Measurements from ENCODE around the gene FEM1C.

FEM1C gene

GRCh38 chr5:115514220-115514619 lies 30.4 kb downstream of the FEM1C start:
- no peaks in the 10 kb centered on the region for H3K27me3 ChIP-seq (ENCODE audit: insufficient read depth, low read length)
- H3K9ac ChIP-seq (ENCODE audit: low read depth, low read length) = no peak overlapping the region
- H3K4me1 ChIP-seq (ENCODE audit: insufficient read depth, low read length) = no peaks in the 10 kb centered on the region
- H3K27ac ChIP-seq (ENCODE audit: low read depth, low read length) = no peak overlapping the region
- H3K4me3 ChIP-seq (ENCODE audit: low read length) = no peak overlapping the region
- WGBS = 87% methylated on average over 5 of the region's 5 CpGs
- H3K36me3 ChIP-seq (ENCODE audit: insufficient read depth, low read length) = no peaks in the 10 kb centered on the region
- H3K9me3 ChIP-seq (ENCODE audit: insufficient read depth, low read depth, low read length) = no peaks in the 10 kb centered on the region

DNA sequence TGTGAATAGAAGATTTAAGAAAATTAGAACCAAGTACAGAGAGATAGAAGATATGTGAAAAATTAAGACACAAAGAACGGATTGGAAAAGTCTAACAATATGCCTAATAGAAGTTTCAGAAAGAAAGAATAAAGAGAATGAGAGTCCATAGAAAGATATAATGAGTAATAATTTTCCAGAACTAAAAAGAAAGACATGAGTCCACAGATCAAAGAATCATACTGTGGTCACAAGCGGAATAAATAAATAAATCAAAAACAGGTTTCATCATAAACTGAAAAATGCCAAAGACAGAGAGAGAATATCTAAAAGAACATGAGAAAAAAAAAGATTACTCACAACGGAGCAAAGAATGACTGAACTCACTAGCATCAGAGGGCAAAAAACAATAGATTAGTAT lies 32.9 kb downstream of the FEM1C start:
- Histone ChIP-seq H3K36me3 (ENCODE audit: insufficient read depth, low read length) (no peaks in the 10 kb centered on the region), H3K27me3 (ENCODE audit: insufficient read depth, low read length) (no peaks in the 10 kb centered on the region), H3K27ac (ENCODE audit: low read depth, low read length) (no peak overlapping the region), H3K9ac (ENCODE audit: low read depth, low read length) (no peak overlapping the region), H3K9me3 (ENCODE audit: insufficient read depth, low read depth, low read length) (no peaks in the 10 kb centered on the region), H3K4me3 (ENCODE audit: low read length) (no peak overlapping the region), H3K4me1 (ENCODE audit: insufficient read depth, low read length) (no peaks in the 10 kb centered on the region)
- 94% methylated on average over 3 of the region's 3 CpGs for WGBS

DNA sequence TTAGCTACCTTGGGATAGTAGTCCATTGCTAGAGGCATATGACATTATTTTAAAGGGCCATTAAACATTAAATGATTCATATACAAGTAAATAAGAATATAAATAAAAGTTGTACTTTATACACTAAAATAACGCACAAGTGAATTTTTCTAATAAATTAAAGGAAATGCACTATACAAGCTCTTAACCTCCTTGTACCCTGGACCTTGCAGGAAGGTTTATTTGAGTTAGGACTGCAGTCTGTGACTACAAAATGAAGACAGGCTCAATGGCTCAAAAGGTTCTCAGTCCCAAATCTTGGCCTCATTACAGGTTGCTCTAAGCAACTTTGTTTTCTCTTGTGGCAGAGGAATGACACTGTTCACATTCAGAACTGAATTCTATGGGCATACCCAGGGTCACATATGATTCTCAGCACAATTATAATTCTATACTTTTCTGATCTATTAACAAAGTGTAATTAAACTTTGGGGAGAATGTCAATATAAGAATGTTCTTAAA lies 34.4 kb downstream of the FEM1C start:
- H3K27ac ChIP-seq (ENCODE audit: low read depth, low read length) = no peak overlapping the region
- no peaks in the 10 kb centered on the region for H3K27me3 ChIP-seq (ENCODE audit: insufficient read depth, low read length)
- no peaks in the 10 kb centered on the region for H3K9me3 ChIP-seq (ENCODE audit: insufficient read depth, low read depth, low read length)
- no peaks in the 10 kb centered on the region for H3K36me3 ChIP-seq (ENCODE audit: insufficient read depth, low read length)
- H3K4me1 ChIP-seq (ENCODE audit: insufficient read depth, low read length) = no peaks in the 10 kb centered on the region
- WGBS = no CpG with 5 or more reads among the region's 1 CpG
- no peak overlapping the region for H3K4me3 ChIP-seq (ENCODE audit: low read length)
- no peak overlapping the region for H3K9ac ChIP-seq (ENCODE audit: low read depth, low read length)

GRCh38 chr5:115509547-115509946 lies 35.0 kb downstream of the FEM1C start:
- Histone ChIP-seq H3K9me3 (ENCODE audit: insufficient read depth, low read depth, low read length) (no peaks in the 10 kb centered on the region), H3K36me3 (ENCODE audit: insufficient read depth, low read length) (no peaks in the 10 kb centered on the region), H3K9ac (ENCODE audit: low read depth, low read length) (no peak overlapping the region), H3K4me3 (ENCODE audit: low read length) (no peak overlapping the region), H3K27ac (ENCODE audit: low read depth, low read length) (no peak overlapping the region), H3K27me3 (ENCODE audit: insufficient read depth, low read length) (no peaks in the 10 kb centered on the region), H3K4me1 (ENCODE audit: insufficient read depth, low read length) (no peaks in the 10 kb centered on the region)
- 88% methylated on average over 2 of the region's 2 CpGs for WGBS

- H3K9me3 ChIP-seq (ENCODE audit: insufficient read depth, low read depth, low read length) = no peaks in the 10 kb centered on the region
- H3K4me3 ChIP-seq (ENCODE audit: low read length) = no peak overlapping the region
- H3K36me3 ChIP-seq (ENCODE audit: insufficient read depth, low read length) = no peaks in the 10 kb centered on the region
- 95% methylated on average over 2 of the region's 2 CpGs for WGBS
- H3K4me1 ChIP-seq (ENCODE audit: insufficient read depth, low read length) = no peaks in the 10 kb centered on the region
- no peak overlapping the region for H3K27ac ChIP-seq (ENCODE audit: low read depth, low read length)
- H3K27me3 ChIP-seq (ENCODE audit: insufficient read depth, low read length) = no peaks in the 10 kb centered on the region
- no peak overlapping the region for H3K9ac ChIP-seq (ENCODE audit: low read depth, low read length)
These were observed 36.9 kb downstream of the FEM1C start for GRCh38 chr5:115507681-115508080.

GRCh38 chr5:115503420-115503819 lies 41.2 kb downstream of the FEM1C start:
- no peak overlapping the region for H3K9ac ChIP-seq (ENCODE audit: low read depth, low read length)
- H3K36me3 ChIP-seq (ENCODE audit: insufficient read depth, low read length) = no peaks in the 10 kb centered on the region
- no peaks in the 10 kb centered on the region for H3K27me3 ChIP-seq (ENCODE audit: insufficient read depth, low read length)
- H3K4me3 ChIP-seq (ENCODE audit: low read length) = no peak overlapping the region
- 100% methylated on average over 1 of the region's 1 CpG for WGBS
- 0 out of 2 replicates have a peak, but pooled peaks cover 4% of the 10 kb centered on the region for H3K9me3 ChIP-seq (ENCODE audit: insufficient read depth, low read depth, low read length)
- no peak overlapping the region for H3K27ac ChIP-seq (ENCODE audit: low read depth, low read length)
- H3K4me1 ChIP-seq (ENCODE audit: insufficient read depth, low read length) = peaks cover 16% of the 10 kb centered on the region; the same call in 1 of the 2 replicates

- Histone ChIP-seq H3K4me3 (ENCODE audit: low read length) (no peak overlapping the region), H3K36me3 (ENCODE audit: insufficient read depth, low read length) (no peaks in the 10 kb centered on the region), H3K27ac (ENCODE audit: low read depth, low read length) (no peak overlapping the region), H3K4me1 (ENCODE audit: insufficient read depth, low read length) (peaks cover 16% of the 10 kb centered on the region; the same call in 1 of the 2 replicates), H3K9ac (ENCODE audit: low read depth, low read length) (no peak overlapping the region), H3K9me3 (ENCODE audit: insufficient read depth, low read depth, low read length) (0 out of 2 replicates have a peak, but pooled peaks cover 4% of the 10 kb centered on the region), H3K27me3 (ENCODE audit: insufficient read depth, low read length) (no peaks in the 10 kb centered on the region)
- 53% methylated on average over 1 of the region's 3 CpGs for WGBS
These were observed 42.9 kb downstream of the FEM1C start for GRCh38 chr5:115501464-115502210.

DNA sequence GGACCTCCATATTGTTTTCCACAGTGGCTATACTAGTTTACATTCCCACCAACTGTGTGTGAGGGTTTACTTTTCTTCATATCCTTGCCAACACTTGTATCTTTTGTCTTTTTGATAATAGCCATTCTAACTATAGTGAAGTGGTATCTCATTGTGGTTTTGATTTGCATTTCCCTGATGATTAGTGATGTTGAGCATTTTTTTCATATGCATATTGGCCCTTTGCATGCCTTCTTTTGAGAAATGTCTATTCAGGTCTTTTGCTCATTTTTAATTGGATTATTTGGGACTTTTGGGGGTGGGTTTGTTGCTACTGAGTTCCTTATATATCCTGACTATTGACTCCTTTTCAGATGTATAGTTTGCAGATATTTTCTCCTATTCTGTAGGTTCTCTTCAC lies 44.4 kb downstream of the FEM1C start:
- Histone ChIP-seq H3K36me3 (ENCODE audit: insufficient read depth, low read length) (no peaks in the 10 kb centered on the region), H3K9ac (ENCODE audit: low read depth, low read length) (no peak overlapping the region), H3K9me3 (ENCODE audit: insufficient read depth, low read depth, low read length) (0 out of 2 replicates have a peak, but pooled peaks cover 4% of the 10 kb centered on the region), H3K27ac (ENCODE audit: low read depth, low read length) (no peak overlapping the region), H3K4me3 (ENCODE audit: low read length) (no peak overlapping the region), H3K4me1 (ENCODE audit: insufficient read depth, low read length) (peaks cover 16% of the 10 kb centered on the region; the same call in 1 of the 2 replicates), H3K27me3 (ENCODE audit: insufficient read depth, low read length) (no peaks in the 10 kb centered on the region)

DNA sequence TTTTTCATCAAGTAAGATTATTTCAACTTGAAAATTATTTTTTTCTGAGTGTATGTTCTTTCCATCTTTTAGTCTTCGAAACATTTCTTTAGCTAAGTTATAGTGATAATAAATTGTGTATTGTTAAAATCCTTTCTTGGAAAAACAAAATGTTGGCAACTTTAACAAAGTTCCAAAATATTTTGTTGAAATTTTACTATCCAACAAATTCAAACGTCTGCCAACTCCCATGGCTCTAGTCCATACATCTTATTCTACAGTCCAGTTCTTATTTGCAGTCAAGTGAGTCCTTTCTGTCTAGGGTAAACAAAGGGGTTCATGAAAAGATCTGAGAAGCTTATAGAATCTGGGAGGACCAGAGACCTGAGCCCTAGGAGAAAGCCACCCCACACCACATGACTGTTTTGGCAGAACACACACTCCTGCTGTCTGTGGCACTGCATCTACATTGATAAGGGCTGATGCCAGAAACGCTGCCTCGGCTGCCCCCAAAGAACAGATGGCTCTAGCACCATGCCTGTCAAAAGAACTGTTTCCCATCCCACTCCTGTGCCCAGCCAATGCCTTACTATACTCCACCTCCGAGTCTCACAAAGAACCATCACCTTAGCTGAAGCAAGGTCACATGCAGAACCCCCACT lies 47.5 kb downstream of the FEM1C start:
- 0 out of 2 replicates have a peak, but pooled peaks cover 4% of the 10 kb centered on the region for H3K9me3 ChIP-seq (ENCODE audit: insufficient read depth, low read depth, low read length)
- 97% methylated on average over 4 of the region's 5 CpGs for WGBS

GRCh38 chr5:115494570-115495289 lies 49.8 kb downstream of the FEM1C start:
- Histone ChIP-seq H3K27ac (ENCODE audit: low read depth, low read length) (no peak overlapping the region), H3K9ac (ENCODE audit: low read depth, low read length) (no peak overlapping the region), H3K27me3 (ENCODE audit: insufficient read depth, low read length) (no peaks in the 10 kb centered on the region), H3K9me3 (ENCODE audit: insufficient read depth, low read depth, low read length) (0 out of 2 replicates have a peak, but pooled peaks cover 4% of the 10 kb centered on the region), H3K36me3 (ENCODE audit: insufficient read depth, low read length) (no peaks in the 10 kb centered on the region), H3K4me1 (ENCODE audit: insufficient read depth, low read length) (no peaks in the 10 kb centered on the region; the same call in 1 of the 2 replicates), H3K4me3 (ENCODE audit: low read length) (no peak overlapping the region)
- WGBS = 91% methylated on average over 6 of the region's 6 CpGs

More for the DNA sequence above, 47.5 kb downstream of the FEM1C start:
- Histone ChIP-seq H3K9ac (ENCODE audit: low read depth, low read length) (no peak overlapping the region), H3K4me1 (ENCODE audit: insufficient read depth, low read length) (peaks cover 16% of the 10 kb centered on the region), H3K27ac (ENCODE audit: low read depth, low read length) (no peak overlapping the region), H3K4me3 (ENCODE audit: low read length) (no peak overlapping the region), H3K36me3 (ENCODE audit: insufficient read depth, low read length) (no peaks in the 10 kb centered on the region), H3K27me3 (ENCODE audit: insufficient read depth, low read length) (no peaks in the 10 kb centered on the region)

DNA sequence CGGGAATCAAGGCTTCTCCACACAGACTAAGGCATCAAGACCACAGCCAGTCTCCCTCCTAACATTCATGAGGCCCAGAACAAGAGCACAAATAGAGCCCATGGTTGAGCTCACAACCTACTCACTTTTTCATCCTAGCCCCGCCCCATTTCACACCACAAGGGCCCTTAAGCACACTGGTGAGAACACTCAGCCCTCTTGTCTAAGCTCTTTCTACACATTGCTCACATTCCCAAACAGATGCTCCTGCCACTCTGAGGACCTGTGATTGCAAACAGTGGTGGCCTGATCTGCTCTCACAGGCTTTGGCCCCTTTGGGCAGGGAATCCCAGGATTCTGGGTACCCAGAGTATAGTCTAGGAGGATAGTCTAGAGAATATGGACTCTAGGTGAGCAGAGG lies 54.0 kb downstream of the FEM1C start:
- Histone ChIP-seq H3K27me3 (ENCODE audit: insufficient read depth, low read length) (no peaks in the 10 kb centered on the region), H3K4me3 (ENCODE audit: low read length) (no peak overlapping the region)
- 89% methylated on average over 2 of the region's 2 CpGs for WGBS

More for the DNA sequence above, 54.0 kb downstream of the FEM1C start:
- Histone ChIP-seq H3K36me3 (ENCODE audit: insufficient read depth, low read length) (no peaks in the 10 kb centered on the region), H3K4me1 (ENCODE audit: insufficient read depth, low read length) (no peaks in the 10 kb centered on the region; the same call in 1 of the 2 replicates), H3K9ac (ENCODE audit: low read depth, low read length) (no peak overlapping the region), H3K27ac (ENCODE audit: low read depth, low read length) (no peak overlapping the region), H3K9me3 (ENCODE audit: insufficient read depth, low read depth, low read length) (no peaks in the 10 kb centered on the region)

All from HUES64 (cell line).